HS-5 (cell line): Measurements from ENCODE around the gene NFE2L3.
A peak's percentile ranks its signal among the peaks of the same experiment; 100 is the strongest.

Experiments
- DNase-seq: peaks from one replicate; pipeline ENCODE4 v3.0.0-alpha.2; 2012; ENCODE audit warnings: low read depth

The NFE2L3 gene

GRCh38 chr7:26199301-26200037 lies 47.5 kb downstream of the NFE2L3 start:
- no peak for DNase-seq

- DNase-seq: no peak
Measured at GRCh38 chr7:26200038-26200443, 48.0 kb downstream of the NFE2L3 start.

- peak; percentile 98 for DNase-seq
Measured at GRCh38 chr7:26200444-26201246, 48.6 kb downstream of the NFE2L3 start, which contains the start of gene HNRNPA2B1. Gene HNRNPA2B1 (minus strand): TSS chr7:26200746. CDS start chr7:26200577, 169 bp downstream.

- DNase-seq: no peak
Measured at GRCh38 chr7:26201247-26202018, 49.4 kb downstream of the NFE2L3 start, which contains the start of gene CBX3. Gene CBX3 (plus strand): TSS chr7:26201745. CDS start chr7:26202999, 1,254 bp downstream.

- no peak for DNase-seq
Measured at GRCh38 chr7:26202019-26202990, 50.3 kb downstream of the NFE2L3 start.

GRCh38 chr7:26203016-26203415 lies 51.0 kb downstream of the NFE2L3 start:
- DNase-seq: no peak

- DNase-seq: no peak
Measured at GRCh38 chr7:26208040-26208439, 56.0 kb downstream of the NFE2L3 start.

GRCh38 chr7:26212921-26213718 lies 61.1 kb downstream of the NFE2L3 start:
- DNase-seq: no peak

GRCh38 chr7:26213807-26214515 lies 62.0 kb downstream of the NFE2L3 start:
- DNase-seq: no peak

- no peak for DNase-seq
Measured at GRCh38 chr7:26216049-26216448, 64.1 kb downstream of the NFE2L3 start.

- no peak for DNase-seq
Measured at GRCh38 chr7:26224359-26224758, 72.4 kb downstream of the NFE2L3 start.

- DNase-seq: no peak
Measured at GRCh38 chr7:26227987-26228386, 76.0 kb downstream of the NFE2L3 start.

GRCh38 chr7:26233902-26234511 lies 82.0 kb downstream of the NFE2L3 start:
- no peak for DNase-seq
